Astrocyte of the spinal cord (primary cell): ENCODE measurements around the gene KLF3.
A peak's percentile ranks its signal among the peaks of the same experiment; 100 is the strongest.

ENCODE experiments used
- DNase-seq: peaks from one replicate; pipeline ENCODE4 v3.0.0; 2011; ENCODE audit warnings: low read depth, low spot score
- H3K4me3 ChIP-seq: 2 replicates; pipeline ENCODE4 v1.5.1; 2011; ENCODE audit warnings: low read depth, mild to moderate bottlenecking, low read length, moderate library complexity
- CTCF ChIP-seq: IDR thresholded peaks from 2 replicates; pipeline ENCODE4 v1.5.1; 2012; ENCODE audit warnings: low read depth, mild to moderate bottlenecking, low read length, inconsistent platforms
- in situ Hi-C: cut with HindIII; loops from 2 replicates; pipeline ENCODE4 v1.10.0; 2017; ENCODE audit warnings: low sequenced_read_pairs

The KLF3 gene

DNA sequence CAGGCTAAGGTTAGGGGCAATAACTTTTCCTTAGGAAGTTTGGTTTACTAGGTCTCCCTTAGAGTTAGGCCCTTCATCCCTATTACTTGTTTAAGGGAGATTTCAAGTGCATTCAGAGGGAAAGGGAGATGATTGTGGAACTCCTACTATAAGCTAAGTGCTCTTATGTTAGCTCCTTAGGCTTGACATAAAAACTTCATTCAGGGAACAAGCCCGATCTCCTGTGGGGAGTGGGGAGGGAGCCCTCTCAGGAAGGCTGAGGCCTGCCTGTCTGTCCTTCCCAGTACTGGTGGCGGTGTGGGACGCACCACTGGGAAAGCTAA lies 8.0 kb downstream of the KLF3 start:
- no peak for DNase-seq
- TF ChIP-seq CTCF, result no peak
- no peak overlapping the region for H3K4me3 ChIP-seq
- in situ Hi-C loops, result loop anchor here (25.0 kb wide), 1 partner anchor 360 kb away; no protein-coding TSS in a partner anchor

DNA sequence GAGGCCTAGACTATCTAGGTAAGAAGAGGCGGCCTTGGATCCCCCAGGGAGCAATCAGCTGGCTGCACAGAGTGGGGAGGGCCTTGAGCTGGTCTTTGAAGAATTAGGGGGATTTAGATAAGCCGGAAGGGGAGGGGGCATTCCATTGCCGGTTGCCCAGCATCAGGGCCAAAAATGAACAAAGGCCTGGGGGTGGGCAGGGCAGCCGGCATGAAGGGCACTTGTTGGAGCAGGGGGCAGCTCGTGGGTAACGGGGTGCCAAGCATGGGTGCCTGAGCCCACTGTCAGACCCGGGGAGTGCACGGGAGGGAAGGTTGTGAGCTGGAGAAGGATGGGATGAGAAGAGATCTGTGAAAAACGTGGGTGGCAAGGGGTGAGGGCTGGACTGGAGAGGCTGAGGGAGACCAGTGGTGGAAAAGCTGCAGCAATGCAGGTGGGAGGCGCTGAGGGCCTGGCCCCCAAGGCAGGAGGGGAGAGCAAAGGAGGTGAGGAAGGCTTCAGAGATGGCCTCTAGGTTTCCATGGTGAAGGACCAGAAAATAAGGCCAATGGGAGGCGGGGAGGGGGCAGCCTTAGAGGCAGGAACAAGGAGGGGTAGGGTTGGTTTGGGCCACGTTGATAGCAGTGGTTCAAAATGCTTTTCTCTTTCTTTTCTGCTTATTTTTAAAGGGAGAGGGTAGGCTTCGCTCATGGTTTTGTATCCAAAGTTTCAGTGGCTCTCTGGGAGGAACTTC lies 8.6 kb downstream of the KLF3 start:
- DNase-seq, result no peak
- TF ChIP-seq CTCF, result no peak
- no peak overlapping the region for H3K4me3 ChIP-seq
- in situ Hi-C loops, result loop anchor here (25.0 kb wide), 1 partner anchor 360 kb away; no protein-coding TSS in a partner anchor

- in situ Hi-C loops, result loop anchor here (25.0 kb wide), 1 partner anchor 361 kb away; no protein-coding TSS in a partner anchor
- no peak for DNase-seq
- no peak overlapping the region for H3K4me3 ChIP-seq
- TF ChIP-seq CTCF, result no peak
Observed at GRCh38 chr4:38673130-38673978, 9.4 kb downstream of the KLF3 start.

DNA sequence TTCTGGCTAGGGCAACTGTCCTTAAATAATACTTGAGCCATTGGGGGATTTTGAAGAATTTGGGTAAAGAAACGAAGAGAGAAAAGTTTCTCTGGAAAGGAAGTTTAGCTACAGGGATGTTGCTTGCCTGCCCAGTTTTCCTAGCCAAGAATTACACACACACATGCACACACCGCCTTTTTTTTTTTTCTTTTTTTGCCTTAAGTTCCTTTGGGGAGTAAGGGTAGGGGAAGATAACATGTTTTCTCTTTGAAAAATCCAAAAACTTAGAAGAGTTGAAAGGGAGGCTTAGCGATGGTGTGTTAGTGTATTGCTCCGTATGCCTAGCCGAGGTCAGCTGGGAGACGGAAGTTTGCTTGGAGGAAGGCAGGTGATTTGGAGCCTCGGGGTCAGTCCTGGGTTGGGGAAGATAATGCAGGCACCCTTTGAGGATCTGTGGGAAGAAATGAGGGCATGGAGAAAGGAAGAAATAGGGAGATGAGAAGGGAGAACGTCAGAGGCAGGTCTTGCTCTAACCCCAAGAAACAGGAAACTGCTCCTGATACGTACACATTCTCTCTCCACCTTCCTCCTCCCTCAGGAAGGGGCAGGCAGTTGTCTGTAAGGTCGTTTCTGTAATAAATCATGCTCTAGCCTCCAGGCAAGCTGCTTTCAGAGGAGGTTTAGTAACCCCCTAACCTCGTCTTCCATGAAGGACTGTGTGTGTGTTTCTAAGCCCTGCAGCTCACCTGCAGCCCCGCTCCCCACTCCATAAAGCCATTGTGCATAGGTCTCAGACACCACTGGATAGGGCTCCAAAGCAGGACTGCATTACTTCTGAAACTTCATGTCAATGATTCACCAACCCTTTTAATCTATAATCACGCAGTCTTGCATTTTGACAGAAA lies 10.5 kb downstream of the KLF3 start:
- DNase-seq, result no peak
- H3K4me3 ChIP-seq, result no peak overlapping the region
- TF ChIP-seq CTCF, result no peak
- in situ Hi-C loops, result loop anchor here (25.0 kb wide), 1 partner anchor 362 kb away; no protein-coding TSS in a partner anchor

GRCh38 chr4:38675146-38676121 lies 11.4 kb downstream of the KLF3 start:
- DNase-seq, result peak; percentile 87
- H3K4me3 ChIP-seq, result no peak overlapping the region
- in situ Hi-C loops, result no loop called here
- peak; percentile 84 for TF ChIP-seq CTCF
